Measurements from ENCODE around the gene DEUP1. TPM values are rescaled to one million over a fixed set of nuclear protein-coding genes. Genes with fewer than 3 reads are reported as not detected.

DEUP1 gene
- total and polyA plus RNA-seq, 2 donors (not counting 1 experiment from before 2014, with no cell fraction given) = not detected

DNA sequence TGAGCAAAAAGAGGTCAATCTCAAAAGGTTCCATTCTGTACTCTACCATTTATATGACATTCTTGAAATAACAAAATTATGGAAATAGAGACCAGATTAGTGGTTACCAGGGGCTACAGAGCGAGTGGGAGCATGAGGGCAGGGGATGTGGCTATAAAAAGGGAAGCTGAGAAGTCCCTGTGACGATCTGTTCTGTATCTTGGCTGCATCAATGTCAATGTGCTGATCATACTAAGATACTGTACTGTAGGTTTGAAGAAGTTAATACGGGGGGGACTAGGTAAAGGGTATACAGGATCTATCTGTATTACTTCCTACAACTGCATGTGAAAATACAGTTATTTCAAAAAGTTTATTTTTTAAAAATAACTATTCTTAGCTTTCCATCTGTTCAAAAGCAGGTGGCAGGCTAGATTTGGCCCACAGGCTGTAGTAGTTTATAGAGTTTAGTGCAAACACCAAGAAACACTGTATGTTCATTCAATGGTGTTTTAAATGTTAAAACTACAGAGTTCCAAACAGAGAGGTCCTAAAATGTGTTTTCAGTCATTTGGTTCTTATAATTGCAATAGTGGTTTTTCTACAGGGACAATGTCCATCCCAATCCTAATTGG, 134.5 kb downstream of the DEUP1 start:
- 10% methylated on average over 2 of the region's 3 CpGs for WGBS (ENCODE audit: insufficient coverage)
- ATAC-seq (ENCODE audit: low read depth) (no peak), DNase-seq (no peak)
- no peak overlapping the region for H3K4me3 ChIP-seq (ENCODE audit: control extremely low read depth in 1 of 5, extremely low read depth in 1 of 5, insufficient read depth in 1 of 5, low read depth in 2 of 5, low read length in 4 of 5)
- H3K4me1 ChIP-seq (ENCODE audit: control insufficient read depth in 2 of 2, insufficient read depth in 2 of 2, low read length in 2 of 2) = no peaks in the 10 kb centered on the region
- H3K4me3 Mint-ChIP-seq = no peak overlapping the region
- H3K9me3 ChIP-seq (ENCODE audit: control extremely low read depth in 1 of 3, control insufficient read depth in 2 of 3, insufficient read depth in 1 of 3, low read length in 2 of 3) = peaks cover 0 to 3% (median 0%) of the 10 kb centered on the region in 3 donors
- H2AFZ ChIP-seq (ENCODE audit: insufficient read depth, low read depth, low read length, poor library complexity, severe bottlenecking) = no peak overlapping the region
- no peak overlapping the region for H3K9ac ChIP-seq (ENCODE audit: low read length)
- H3K27me3 ChIP-seq (replicated peaks in 1 of 4; ENCODE audit: control extremely low read depth in 1 of 4, control insufficient read depth in 3 of 4, insufficient read depth in 4 of 4, low read length in 3 of 4) = no peaks in the 10 kb centered on the region
- H3K27me3 Mint-ChIP-seq = no peaks in the 10 kb centered on the region
- CTCF ChIA-PET = no interaction called here
- TF ChIP-seq EZH2 (IDR thresholded peaks at IDR 0.05; ENCODE audit: borderline replicate concordance, insufficient read depth, low read depth, low read length, poor library complexity, severe bottlenecking) = no peak
- TF ChIP-seq, protein P1, sequence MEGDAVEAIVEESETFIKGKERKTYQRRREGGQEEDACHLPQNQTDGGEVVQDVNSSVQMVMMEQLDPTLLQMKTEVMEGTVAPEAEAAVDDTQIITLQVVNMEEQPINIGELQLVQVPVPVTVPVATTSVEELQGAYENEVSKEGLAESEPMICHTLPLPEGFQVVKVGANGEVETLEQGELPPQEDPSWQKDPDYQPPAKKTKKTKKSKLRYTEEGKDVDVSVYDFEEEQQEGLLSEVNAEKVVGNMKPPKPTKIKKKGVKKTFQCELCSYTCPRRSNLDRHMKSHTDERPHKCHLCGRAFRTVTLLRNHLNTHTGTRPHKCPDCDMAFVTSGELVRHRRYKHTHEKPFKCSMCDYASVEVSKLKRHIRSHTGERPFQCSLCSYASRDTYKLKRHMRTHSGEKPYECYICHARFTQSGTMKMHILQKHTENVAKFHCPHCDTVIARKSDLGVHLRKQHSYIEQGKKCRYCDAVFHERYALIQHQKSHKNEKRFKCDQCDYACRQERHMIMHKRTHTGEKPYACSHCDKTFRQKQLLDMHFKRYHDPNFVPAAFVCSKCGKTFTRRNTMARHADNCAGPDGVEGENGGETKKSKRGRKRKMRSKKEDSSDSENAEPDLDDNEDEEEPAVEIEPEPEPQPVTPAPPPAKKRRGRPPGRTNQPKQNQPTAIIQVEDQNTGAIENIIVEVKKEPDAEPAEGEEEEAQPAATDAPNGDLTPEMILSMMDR (IDR thresholded peaks at IDR 0.05) = no peak
- H4K20me1 ChIP-seq (ENCODE audit: control insufficient read depth, insufficient read depth, low read length, poor library complexity, severe bottlenecking) = no peaks in the 10 kb centered on the region
- intact Hi-C loops (cut with micrococcal nuclease) = no loop called here
- no peak overlapping the region for H3K27ac ChIP-seq (ENCODE audit: low read length in 2 of 2)
- H3K9me3 Mint-ChIP-seq (ENCODE audit: insufficient read depth) = peaks cover 4% of the 10 kb centered on the region
- POLR2A ChIA-PET = no interaction called here
- H3K4me1 Mint-ChIP-seq = no peaks in the 10 kb centered on the region
- H3K79me2 ChIP-seq (ENCODE audit: control insufficient read depth, insufficient read depth, low read length) = no peaks in the 10 kb centered on the region
- no peak overlapping the region for H3K4me2 ChIP-seq (replicated peaks; ENCODE audit: low read depth, low read length, poor library complexity, severe bottlenecking)
- H3K36me3 ChIP-seq (replicated peaks in 1 of 2; ENCODE audit: control extremely low read depth in 1 of 2, control insufficient read depth in 1 of 2, extremely low read depth in 1 of 2, insufficient read depth in 2 of 2, low read length in 1 of 2) = no peaks in the 10 kb centered on the region
- no peak overlapping the region for H3K27ac Mint-ChIP-seq

DNA sequence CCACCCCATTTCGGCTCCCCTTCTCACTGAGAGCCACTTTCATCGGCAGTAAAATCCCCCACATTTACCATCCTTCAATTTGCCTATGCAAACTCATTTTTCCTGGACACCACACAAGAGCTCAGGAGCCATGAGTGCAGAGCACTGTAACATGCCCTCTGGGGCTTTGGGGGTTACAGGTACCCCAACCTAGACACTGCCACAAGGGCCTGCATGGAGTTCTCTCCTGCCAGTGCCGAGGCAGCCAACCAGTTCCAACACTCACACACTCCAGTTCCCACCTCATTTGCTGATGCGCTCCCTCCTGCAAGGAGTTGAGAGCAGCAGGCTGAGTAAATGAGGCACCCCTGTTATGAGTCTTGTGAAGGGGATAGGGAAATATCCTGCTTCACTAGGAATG, 136.5 kb downstream of the DEUP1 start:
- intact Hi-C loops (cut with micrococcal nuclease) = no loop called here
- Histone ChIP-seq H3K9me3 (ENCODE audit: control extremely low read depth in 1 of 3, control insufficient read depth in 2 of 3, insufficient read depth in 1 of 3, low read length in 2 of 3) (peaks cover 0 to 3% (median 0%) of the 10 kb centered on the region in 3 donors), H3K9ac (ENCODE audit: low read length) (no peak overlapping the region), H3K27ac (ENCODE audit: low read length in 2 of 2) (no peak overlapping the region), H3K36me3 (replicated peaks in 1 of 2; ENCODE audit: control extremely low read depth in 1 of 2, control insufficient read depth in 1 of 2, extremely low read depth in 1 of 2, insufficient read depth in 2 of 2, low read length in 1 of 2) (no peaks in the 10 kb centered on the region), H4K20me1 (ENCODE audit: control insufficient read depth, insufficient read depth, low read length, poor library complexity, severe bottlenecking) (no peaks in the 10 kb centered on the region), H3K79me2 (ENCODE audit: control insufficient read depth, insufficient read depth, low read length) (no peaks in the 10 kb centered on the region), H3K4me1 (ENCODE audit: control insufficient read depth in 2 of 2, insufficient read depth in 2 of 2, low read length in 2 of 2) (no peaks in the 10 kb centered on the region), H3K4me3 (ENCODE audit: control extremely low read depth in 1 of 5, extremely low read depth in 1 of 5, insufficient read depth in 1 of 5, low read depth in 2 of 5, low read length in 4 of 5) (no peak overlapping the region), H2AFZ (ENCODE audit: insufficient read depth, low read depth, low read length, poor library complexity, severe bottlenecking) (no peak overlapping the region), H3K4me2 (replicated peaks; ENCODE audit: low read depth, low read length, poor library complexity, severe bottlenecking) (no peak overlapping the region), H3K27me3 (replicated peaks in 1 of 4; ENCODE audit: control extremely low read depth in 1 of 4, control insufficient read depth in 3 of 4, insufficient read depth in 4 of 4, low read length in 3 of 4) (no peaks in the 10 kb centered on the region)
- ATAC-seq (ENCODE audit: low read depth) (no peak), DNase-seq (no peak)
- ChIA-PET CTCF (no interaction called here), POLR2A (no interaction called here)
- TF ChIP-seq, protein P1 (IDR thresholded peaks at IDR 0.05) = no peak
- TF ChIP-seq EZH2 (IDR thresholded peaks at IDR 0.05; ENCODE audit: borderline replicate concordance, insufficient read depth, low read depth, low read length, poor library complexity, severe bottlenecking) = no peak
- Mint-ChIP-seq H3K9me3 (ENCODE audit: insufficient read depth) (peaks cover 2% of the 10 kb centered on the region), H3K4me3 (no peak overlapping the region), H3K27ac (no peak overlapping the region), H3K4me1 (no peaks in the 10 kb centered on the region), H3K27me3 (no peaks in the 10 kb centered on the region)
- 92% methylated on average over 2 of the region's 4 CpGs for WGBS (ENCODE audit: insufficient coverage)
